ENCODE results near the gene TUNAR.

Gene TUNAR

GRCh38 chr14:95885866-95886265 lies 9.2 kb downstream of the TUNAR start:
- no peak for TF ChIP-seq MAX (IDR thresholded peaks at IDR 0.05; ENCODE audit: low read depth, low read length)
- no peak for TF ChIP-seq POLR2A (IDR thresholded peaks at IDR 0.05; ENCODE audit: extremely low read depth, insufficient read length)
- TF ChIP-seq MYC (IDR thresholded peaks at IDR 0.05; ENCODE audit: low read depth, low read length): no peak
- TF ChIP-seq CTCF (IDR thresholded peaks at IDR 0.05; ENCODE audit: low read depth, low read length): no peak
- no peak for DNase-seq (ENCODE audit: low read depth)
- H3K4me3 ChIP-seq (ENCODE audit: low read depth, low read length): no peak overlapping the region

GRCh38 chr14:95886366-95887056 lies 9.9 kb downstream of the TUNAR start:
- TF ChIP-seq POLR2A (IDR thresholded peaks at IDR 0.05; ENCODE audit: extremely low read depth, insufficient read length) (no peak), MYC (IDR thresholded peaks at IDR 0.05; ENCODE audit: low read depth, low read length) (no peak), MAX (IDR thresholded peaks at IDR 0.05; ENCODE audit: low read depth, low read length) (no peak), CTCF (IDR thresholded peaks at IDR 0.05; ENCODE audit: low read depth, low read length) (no peak)
- no peak for DNase-seq (ENCODE audit: low read depth)
- no peak overlapping the region for H3K4me3 ChIP-seq (ENCODE audit: low read depth, low read length)

GRCh38 chr14:95887351-95887750 lies 10.7 kb downstream of the TUNAR start:
- TF ChIP-seq MAX (IDR thresholded peaks at IDR 0.05; ENCODE audit: low read depth, low read length) (no peak), POLR2A (IDR thresholded peaks at IDR 0.05; ENCODE audit: extremely low read depth, insufficient read length) (no peak), MYC (IDR thresholded peaks at IDR 0.05; ENCODE audit: low read depth, low read length) (no peak), CTCF (IDR thresholded peaks at IDR 0.05; ENCODE audit: low read depth, low read length) (no peak)
- no peak overlapping the region for H3K4me3 ChIP-seq (ENCODE audit: low read depth, low read length)
- DNase-seq (ENCODE audit: low read depth): no peak

- TF ChIP-seq MAX (IDR thresholded peaks at IDR 0.05; ENCODE audit: low read depth, low read length) (no peak), MYC (IDR thresholded peaks at IDR 0.05; ENCODE audit: low read depth, low read length) (no peak), CTCF (IDR thresholded peaks at IDR 0.05; ENCODE audit: low read depth, low read length) (no peak), POLR2A (IDR thresholded peaks at IDR 0.05; ENCODE audit: extremely low read depth, insufficient read length) (no peak)
- DNase-seq (ENCODE audit: low read depth): no peak
- no peak overlapping the region for H3K4me3 ChIP-seq (ENCODE audit: low read depth, low read length)
Measured at GRCh38 chr14:95889236-95889979, 12.8 kb downstream of the TUNAR start.

- no peak overlapping the region for H3K4me3 ChIP-seq (ENCODE audit: low read depth, low read length)
- DNase-seq (ENCODE audit: low read depth): no peak
- no peak for TF ChIP-seq MAX (IDR thresholded peaks at IDR 0.05; ENCODE audit: low read depth, low read length)
- TF ChIP-seq CTCF (IDR thresholded peaks at IDR 0.05; ENCODE audit: low read depth, low read length): no peak
- TF ChIP-seq MYC (IDR thresholded peaks at IDR 0.05; ENCODE audit: low read depth, low read length): no peak
- TF ChIP-seq POLR2A (IDR thresholded peaks at IDR 0.05; ENCODE audit: extremely low read depth, insufficient read length): no peak
Measured at GRCh38 chr14:95891742-95892141, 15.1 kb downstream of the TUNAR start.
